DMS153 treated with DMSO at 0.1 percent for 48 hours (cell line): ENCODE measurements around the gene FOXJ3.

ENCODE experiments used
- DNase-seq: peaks from one replicate; lab custom pipeline; 2025; ENCODE audit not compliant: unreplicated experiment; lab: John Stamatoyannopoulos, UW

The FOXJ3 gene

DNA sequence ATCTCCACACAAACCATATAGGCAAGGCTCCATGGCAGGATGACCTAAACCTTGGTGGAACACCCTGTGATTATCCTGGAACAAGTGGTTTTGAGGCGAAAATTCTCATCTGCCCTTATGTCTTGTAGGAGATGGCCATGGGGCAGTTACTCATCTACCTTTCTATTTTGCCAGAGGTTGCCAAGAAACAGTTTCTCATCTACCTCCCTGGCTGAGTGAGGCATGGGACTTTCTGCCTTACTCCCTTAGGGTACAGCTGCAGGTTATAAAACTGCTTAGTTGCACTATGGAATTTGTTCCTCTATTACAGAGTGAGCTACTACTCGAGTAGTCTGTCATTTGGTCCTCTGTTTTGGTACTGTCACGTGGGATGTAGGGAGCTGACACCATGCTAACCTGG is 139.2 kb downstream of the FOXJ3 start:
- no peak for DNase-seq

DNA sequence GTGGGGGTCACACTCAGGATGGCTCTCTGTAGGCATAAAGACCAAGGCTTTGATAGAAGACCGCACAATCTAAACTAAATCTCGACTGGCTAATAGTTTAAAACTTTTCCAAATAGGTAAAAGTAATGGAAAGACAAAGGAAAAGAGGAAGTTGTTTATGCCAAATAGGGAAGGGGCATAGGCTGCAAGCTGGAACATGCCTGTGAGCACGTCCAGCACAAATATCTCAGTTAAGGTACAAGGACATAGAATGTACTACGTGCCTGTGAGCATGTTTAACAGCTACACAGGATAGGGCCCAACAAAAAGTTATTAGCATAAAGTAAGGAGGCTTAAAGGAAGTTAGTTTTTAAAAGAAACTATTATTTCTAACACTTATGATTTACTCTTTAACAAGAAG is 142.9 kb downstream of the FOXJ3 start:
- DNase-seq, result no peak

DNA sequence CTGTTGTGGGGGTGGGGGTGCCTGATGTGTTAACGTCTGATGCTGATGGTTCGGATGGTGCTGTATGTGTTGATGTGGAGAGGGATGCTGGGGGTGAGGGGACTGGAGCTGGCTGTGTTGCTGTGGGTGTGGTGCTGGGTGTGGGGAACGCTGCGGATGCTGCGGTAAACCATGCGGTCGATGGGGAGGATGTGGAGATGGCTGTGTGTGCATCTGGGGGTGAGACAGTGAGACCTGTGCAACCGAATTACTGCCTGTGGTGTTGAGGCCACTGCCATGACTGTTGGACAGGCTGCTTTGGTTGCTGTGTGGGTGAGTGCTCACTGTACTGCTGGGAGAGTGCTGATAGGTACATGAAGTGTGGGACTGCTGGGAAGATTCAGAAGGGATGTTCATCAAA is 143.7 kb downstream of the FOXJ3 start:
- DNase-seq, result no peak

DNA sequence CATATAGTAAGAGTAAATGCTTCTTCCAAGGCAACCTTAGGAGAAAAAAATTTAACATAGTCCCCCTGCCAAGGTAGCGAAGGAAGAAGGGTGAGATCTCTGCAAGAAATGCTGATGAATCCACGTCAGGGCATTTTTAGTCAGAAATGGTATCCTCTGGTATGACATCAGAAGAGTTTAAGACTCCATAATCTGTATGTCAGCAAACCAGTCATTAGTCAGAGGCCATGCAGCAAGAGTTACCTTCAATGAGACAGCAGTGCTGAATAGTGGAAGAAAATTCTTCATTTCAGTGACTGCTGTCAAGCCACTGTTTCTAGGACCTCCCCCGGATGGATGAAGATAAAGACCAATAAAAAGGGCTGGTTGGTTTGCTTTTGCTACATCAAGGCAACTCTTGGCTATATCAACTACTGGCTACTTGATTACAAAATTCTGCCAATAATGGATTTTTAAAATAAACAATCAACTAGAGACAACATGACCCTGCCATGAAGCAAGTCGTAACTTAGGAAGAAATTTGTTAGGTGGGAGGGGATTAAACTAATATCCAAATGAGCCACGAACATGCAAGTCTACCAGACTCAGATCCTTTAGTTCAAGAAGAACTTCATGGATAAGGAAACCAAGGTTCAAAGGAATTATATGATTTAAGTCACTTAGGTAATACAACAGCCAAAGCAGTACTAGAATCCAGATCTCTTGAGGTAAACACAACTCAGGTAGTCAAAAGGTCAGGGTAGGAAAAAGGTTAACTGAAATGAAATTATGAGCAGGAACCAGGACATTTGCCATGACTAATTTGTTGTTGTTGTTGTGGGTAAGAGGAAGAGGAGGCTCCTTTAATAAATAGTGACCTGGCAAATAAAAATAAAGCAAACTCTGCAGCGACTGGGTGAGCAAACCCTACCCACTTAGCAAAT is 144.8 kb downstream of the FOXJ3 start:
- DNase-seq, result no peak

DNA sequence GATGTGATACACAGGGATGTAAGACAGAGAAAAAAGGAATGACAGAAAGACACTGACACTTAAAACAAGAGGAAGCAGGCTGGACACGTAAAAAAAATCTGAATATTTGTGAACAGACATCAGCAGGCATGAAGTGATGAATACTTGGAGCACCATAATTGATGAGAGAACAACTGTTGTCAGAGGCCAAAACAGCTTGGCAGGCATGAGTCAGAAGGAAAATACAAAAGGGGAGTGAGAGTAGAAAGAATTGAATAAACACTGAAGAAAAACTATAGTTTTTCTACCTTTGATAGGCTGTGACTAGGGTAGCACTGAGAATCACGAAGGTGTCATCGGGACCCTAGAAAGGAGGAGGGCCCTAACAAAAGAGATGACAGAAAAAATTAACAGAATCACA is 148.9 kb downstream of the FOXJ3 start:
- no peak for DNase-seq

DNA sequence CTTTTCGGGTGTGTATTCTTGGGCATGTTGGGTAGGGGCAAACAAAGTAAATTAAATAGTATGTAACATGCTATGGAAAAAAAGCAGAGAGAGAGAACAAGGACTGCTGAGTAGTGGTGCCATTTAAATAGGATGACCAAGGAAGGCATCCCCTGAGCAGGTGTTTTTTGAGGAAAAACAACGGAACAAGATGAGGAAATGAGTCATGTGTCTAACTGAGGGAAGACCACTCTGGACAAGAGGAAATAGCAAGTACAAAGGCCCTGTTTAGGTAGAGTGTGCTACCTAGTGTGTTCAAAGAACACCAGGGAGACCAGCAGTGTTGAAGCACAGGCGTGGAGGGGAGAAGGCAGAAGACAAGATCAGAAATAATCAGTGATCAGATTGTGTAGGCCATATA is 150.4 kb downstream of the FOXJ3 start:
- DNase-seq, result no peak

DNA sequence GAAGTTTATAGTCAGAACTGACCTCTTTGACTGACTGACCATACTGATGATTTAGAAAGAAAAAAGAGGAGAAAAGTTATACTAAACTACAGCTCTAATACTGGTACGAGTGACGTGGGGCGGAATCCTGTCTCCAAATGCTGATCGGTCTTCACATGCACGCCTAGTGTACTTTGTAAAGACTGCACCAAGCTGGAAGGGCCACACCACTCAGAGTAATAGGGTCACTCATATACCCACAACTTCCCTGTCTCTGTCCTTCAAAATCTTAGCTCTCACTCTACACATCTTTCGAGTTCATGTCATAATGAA is 151.1 kb downstream of the FOXJ3 start:
- no peak for DNase-seq

DNA sequence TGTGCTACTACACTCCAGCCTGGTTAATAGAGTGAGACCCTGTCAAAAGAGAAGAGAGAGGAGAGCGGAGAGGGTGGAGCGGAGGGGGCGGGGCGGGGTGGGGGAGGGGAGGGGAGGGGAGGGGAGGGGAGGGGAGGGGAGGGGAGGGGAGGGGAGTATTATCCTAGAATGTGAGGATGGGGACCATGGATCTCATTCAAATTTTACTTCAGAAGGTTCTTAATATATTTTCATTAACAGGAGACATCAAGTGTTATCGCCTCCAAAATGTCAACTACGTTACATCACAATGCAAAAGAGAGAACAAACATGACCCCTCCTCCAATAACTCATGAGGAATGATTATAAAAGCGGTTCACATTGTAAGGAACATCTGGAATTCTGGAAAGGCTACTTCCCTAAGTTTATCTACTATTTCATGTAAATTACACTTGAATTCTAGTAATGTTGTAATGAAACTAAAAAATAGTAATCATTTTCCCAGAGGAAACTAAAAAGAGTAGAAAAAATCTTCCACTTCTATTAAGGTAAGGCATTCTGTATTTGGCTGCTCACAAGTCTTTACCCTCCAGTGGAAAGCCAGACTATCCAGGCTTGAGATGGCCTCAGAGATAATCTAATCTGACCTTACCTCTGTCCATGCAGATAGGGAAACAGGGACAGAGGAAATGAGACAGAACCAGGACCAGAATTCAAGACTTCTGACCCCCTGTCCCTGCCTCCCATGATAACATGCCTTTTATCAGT is 151.7 kb downstream of the FOXJ3 start:
- DNase-seq, result no peak

DNA sequence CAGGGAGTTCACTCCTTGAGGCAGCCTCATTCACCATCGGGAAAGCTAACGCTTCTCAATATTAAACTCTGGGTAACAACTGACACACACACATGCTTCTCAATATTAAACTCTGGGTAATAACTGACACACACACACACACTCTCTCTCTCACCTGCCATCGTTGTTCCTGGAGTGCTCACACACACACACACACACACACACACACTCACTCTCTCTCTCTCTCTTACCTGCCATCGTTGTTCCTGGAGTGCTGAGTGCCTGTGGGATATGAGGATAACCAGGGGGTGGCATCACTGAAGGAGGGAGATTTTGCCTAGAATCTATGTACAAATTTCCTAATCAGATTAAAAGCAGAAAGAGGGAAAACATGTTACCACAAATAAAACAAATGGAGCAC is 153.3 kb downstream of the FOXJ3 start:
- no peak for DNase-seq

DNA sequence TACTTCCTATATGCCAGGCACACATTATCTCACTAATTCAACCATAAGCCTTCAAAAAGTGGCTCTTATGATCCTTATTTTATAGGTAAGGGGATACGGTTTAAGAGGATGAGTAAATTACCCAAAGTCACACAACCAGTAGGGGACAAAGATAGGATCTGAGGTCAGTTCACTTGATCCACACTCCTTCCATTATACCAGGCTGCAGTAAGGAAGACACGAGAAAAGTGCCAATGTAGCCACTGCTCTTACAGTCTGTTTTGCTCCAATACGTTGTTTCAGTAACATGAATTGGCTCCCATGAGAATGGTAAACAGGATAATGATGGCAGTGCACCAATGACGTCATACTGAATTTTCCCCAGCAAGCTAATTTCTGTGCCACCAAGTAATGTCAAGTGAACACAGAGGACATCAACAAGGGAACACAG is 155.1 kb downstream of the FOXJ3 start:
- no peak for DNase-seq

DNA sequence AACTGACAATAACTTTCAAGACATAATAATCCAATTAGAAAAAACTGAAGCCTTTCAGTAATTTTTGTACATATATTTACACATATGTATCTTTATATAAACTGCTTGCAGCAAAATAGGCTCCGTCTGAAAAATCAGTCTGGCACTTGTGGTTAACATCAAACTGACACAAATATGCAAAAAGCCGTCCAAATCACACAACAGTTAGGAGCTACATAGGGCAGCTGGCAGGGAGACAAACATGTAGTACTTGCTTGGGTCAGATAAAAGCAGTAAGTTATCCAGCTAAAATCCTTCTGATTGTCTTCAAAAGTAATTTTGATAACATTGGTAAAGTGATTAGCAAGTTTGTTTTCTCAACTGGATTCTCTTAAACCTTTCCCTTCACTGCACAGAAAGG is 155.8 kb downstream of the FOXJ3 start:
- no peak for DNase-seq

DNA sequence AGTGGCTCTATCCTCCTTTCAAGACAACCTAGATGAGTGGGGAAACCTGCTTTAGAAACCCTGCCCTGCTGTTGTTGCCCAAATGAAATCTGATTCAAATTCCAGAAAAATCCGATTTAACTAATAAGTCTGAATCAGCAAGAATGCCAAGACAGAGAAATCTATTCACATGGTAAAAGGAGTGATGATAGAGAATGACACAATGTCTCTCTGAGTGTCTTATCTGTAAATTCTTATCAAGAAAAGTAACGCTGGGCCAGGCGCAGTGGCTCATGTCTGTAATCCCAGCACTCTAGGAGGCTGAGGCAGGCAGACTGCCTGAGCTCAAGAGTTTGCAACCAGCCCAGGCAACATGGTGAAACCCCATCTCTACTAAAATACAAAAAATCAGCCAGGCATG is 156.8 kb downstream of the FOXJ3 start:
- DNase-seq, result peak; percentile 23

DNA sequence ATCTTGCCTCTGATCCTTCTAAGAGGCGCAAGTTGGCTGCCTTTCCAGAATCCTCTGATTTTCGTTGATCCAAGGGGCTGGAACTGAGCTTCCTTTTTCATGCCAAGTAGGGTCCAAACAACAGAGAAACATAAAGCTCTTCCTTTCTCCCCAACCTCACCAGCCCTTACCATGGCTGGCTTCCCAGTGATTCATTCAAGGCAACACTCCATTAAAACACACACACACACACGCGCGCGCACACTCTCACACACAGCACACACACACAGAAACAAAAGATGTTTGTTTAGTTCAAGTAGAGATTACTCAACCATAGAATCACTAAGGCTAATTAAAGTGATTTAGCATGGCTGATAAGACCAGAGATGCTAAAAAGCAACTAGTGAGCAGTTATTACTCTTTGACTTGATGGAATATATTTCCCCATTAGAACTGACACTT is 157.5 kb downstream of the FOXJ3 start:
- DNase-seq, result peak; percentile 90

DNA sequence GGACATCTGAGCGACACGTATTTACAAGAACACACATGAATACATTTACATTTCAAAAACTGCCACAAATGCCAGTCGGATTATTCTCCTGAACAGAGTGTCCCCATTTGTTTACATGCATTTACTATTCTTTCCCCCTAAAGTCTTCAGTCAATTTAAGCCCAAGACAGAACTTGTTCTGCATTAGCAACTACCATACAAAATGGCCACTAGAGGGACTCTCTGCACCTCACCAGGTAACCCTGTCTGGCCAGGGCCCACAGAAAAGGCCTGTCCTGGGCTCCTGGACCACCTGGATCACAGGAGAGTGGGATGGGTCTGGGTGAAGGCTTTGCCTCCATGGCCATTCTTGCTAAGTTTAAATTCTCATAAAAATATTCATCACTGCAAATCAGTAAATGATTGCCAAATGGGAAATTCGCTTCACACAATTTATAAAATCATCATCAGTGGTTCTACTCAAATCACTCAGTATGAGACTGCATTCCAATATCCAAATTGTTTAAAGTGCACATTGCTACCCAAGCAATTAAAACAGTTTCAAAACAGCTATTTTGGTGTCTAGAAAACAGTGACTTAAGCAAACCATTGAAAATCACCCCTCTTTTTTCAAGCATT is 158.0 kb downstream of the FOXJ3 start:
- peak; percentile 68 for DNase-seq

DNA sequence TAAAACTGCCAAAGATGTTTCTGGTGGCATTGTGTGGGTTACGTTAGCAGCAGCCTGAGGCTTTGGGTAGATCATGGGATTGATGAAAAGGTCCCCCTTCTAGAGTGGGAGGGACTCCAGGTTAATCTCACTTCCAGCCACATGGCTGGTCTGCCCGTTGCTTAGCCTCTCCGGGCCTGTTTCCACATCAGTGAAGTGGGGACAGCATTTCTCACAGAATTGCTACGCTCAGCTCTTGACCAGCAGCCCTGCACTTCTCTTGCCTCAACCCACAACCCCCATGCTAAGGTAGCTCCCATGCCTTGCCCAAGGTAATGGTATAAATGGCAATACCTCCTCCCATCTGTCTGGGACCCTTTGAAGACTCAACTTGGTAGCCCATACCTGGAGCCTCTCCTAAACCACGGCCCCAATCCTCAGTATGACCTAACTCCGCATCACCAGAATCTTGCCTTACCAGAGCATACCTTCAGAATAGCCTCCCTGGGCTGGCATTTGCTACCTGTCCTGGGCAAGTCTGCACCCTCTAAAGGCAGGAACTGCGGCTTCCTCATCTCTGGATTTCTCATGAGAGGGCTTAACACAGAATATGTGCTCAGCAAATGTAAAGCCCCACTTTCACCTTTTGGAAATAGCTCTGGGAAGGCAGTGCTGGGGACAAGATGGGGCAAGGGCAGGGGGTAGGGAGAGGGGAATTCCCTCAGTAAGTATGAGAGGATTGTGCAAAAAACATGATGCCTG is 159.6 kb downstream of the FOXJ3 start:
- no peak for DNase-seq

DNA sequence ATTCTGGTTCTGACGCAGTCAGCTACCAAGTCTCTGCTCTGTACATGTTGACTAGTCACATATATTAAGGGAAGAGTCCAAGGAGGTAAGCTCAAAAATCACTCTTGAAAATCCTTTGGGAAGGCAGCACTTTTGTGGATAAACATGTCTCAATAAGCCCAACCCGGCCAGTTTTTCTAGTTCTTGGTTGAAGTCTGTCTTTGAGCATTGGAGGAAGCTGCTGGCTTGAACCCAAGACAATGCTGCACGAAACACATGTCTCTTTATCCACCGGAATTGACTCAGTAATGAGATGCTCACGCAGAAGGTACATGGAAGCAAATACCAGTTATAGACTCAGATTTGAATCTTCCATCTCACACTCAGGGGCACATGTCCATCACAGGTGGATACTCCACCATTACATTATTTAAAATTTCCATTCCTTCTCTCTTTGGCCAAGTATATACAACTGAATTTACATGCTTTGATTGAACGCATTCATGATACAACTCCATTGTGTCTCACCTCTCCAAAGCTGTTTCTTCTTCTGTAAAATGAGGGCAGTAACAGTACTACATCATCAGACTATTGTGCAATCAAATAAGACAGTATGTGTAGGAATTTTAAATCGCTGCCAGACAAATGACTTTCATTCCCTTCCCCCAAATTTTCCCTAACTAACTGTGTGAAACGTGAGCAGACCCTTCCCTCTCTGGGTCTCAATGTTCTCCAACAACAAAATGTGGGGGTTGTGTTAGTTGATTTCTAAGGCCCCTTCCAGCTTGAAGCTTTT is 160.9 kb downstream of the FOXJ3 start:
- peak; percentile 21 for DNase-seq

DNA sequence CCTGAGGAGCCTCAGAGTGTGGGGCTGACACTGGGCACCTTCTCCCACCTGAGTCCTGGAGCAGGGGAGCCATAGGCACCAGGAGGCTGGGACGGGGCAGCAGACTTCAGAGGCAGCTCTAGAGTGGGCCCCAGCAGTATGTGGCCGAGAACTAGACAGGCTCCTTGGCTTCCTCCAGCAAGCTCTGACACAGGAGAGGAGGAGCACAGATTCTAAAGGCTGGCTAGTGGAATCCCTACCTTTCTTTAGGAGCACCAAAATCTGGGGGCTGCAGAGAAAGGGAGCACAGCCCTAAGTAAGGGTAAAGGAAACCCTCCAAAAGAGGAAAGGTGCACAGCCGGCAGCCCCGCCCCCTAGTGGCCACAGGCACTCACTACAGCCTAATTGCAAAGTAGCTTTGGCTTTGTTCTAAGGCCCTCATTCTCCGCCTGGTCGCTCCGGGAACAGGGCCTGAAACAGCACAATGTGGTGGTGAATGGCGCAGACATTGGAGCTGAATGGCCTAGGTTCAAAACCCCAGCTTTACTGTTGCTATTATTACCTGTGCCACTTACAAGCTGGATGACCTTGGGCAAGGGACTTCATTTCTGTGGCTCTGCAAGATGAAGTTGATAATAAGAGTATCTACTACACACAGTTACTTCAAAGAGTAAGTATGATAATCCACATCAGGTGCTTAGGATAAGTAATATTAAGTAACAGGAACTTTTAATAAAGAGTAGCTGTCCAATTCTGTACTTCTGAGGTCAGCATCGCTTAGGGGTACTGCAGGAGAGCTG is 161.7 kb downstream of the FOXJ3 start:
- peak; percentile 94 for DNase-seq

DNA sequence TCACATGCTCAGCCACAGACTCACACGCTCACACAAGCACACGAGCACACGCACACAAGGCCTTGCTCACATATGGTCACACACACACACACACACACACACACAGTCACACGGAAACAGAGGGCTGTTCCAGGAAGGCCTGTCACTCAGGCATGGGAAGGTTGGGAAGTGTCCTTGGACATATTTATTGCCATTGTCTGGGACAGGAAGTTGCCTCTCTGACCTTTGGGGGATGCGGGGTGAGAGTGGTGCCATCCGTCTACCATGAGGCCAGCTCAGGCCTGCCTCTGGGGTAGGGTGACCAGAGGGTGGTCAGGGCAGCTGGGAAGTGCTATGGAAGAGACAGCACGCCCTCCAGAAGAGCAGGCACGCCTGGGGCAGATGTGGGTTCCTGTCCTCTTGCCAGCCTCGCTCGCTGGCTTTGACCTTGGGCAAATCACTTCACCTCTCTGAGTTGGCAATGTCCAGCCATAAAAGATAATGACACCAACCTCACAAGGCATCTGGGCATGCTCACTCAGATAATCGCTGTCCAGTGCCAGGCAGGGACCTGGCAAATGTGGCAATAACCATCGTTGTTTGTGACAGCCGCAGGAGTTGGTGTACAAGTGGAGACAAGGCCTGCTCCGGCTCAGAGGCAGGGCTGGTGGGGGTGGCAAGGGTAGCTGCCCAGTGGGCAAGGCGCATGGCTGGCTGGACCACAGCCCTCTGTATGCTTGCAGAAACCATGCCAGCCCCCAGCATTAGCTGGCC is 162.5 kb downstream of the FOXJ3 start:
- DNase-seq, result no peak

DNA sequence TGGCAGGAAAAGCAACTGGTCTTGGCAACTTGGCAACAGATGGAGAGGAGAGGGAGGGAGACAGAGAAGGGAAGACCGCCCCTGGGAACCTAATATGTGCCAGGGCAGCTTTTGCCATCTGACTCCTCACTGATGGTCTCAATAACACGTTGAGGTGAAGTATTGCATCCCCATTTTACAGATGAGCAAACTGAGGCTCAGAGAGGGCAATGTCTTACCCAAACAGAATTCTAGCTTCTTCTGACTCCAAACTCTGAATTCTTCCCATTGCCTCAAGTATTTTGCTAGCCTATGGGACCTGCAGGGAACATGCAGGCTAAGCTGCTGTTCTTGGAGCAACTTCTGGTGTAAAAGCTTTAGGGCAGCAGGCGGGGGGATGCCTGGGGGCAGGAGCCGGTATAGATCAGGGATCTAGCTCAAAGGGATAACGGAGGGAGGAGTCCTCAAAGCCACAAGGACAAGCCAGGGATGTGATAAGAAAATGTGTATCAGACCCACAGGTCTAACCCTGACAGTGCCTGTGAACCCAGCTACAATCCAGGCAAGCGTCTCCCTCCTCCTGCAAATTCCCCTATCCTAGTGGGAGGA is 163.3 kb downstream of the FOXJ3 start:
- DNase-seq, result no peak
